Measurements from ENCODE around the gene CFAP43. TPM values are rescaled to one million over a fixed set of nuclear protein-coding genes. Genes with fewer than 3 reads are reported as not detected.

The CFAP43 gene
- total and polyA plus RNA-seq, 2 experiments from 2014 or later: 0.24 to 0.44 TPM

DNA sequence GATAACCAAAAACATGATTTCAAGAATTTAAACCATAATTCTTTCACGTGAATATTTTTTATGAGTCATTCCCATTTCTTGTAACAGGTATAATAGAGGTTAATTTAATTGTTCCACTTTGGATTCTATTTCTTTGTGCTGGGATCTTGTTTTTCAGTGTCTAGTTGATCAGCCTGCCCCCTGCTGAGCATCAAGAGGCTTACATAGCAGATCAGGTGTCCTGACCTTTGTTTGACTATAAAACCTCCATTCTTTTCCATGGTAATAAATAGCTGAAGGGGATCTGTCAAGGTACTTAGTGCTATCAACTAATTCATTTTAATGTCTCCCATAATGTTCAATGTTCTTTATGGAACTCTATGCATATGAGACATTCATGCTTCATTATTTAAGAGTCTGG lies 151.4 kb downstream of the CFAP43 start:
- Histone ChIP-seq H3K9me2 (ENCODE audit: insufficient read depth) (peaks cover 6% of the 10 kb centered on the region), H3K27me3 (ENCODE audit: insufficient read depth) (no peaks in the 10 kb centered on the region), H3K4me1 (ENCODE audit: insufficient read depth) (peaks cover 16% of the 10 kb centered on the region), H4K20me1 (replicated peaks; ENCODE audit: insufficient read depth) (no peaks in the 10 kb centered on the region), H3K36me3 (ENCODE audit: insufficient read depth) (no peaks in the 10 kb centered on the region), H3K4me3 (no peak overlapping the region), H3F3A (replicated peaks; ENCODE audit: low read depth) (no peaks in the 10 kb centered on the region), H3K27ac (ENCODE audit: low read depth) (no peak overlapping the region), H3K79me2 (replicated peaks; ENCODE audit: insufficient read depth) (no peaks in the 10 kb centered on the region), H2AFZ (no peak overlapping the region), H3K4me2 (no peak overlapping the region)
- Mint-ChIP-seq H3K4me1 (peaks cover 16% of the 10 kb centered on the region), H3K27ac (no peak overlapping the region), H3K27me3 (ENCODE audit: insufficient read depth, low read depth, poor library complexity) (no peaks in the 10 kb centered on the region), H3K4me3 (no peak overlapping the region), H3K9me3 (no peaks in the 10 kb centered on the region), H3K36me3 (ENCODE audit: low read depth) (no peaks in the 10 kb centered on the region)
- ATAC-seq (no peak), DNase-seq (ENCODE audit: low spot score) (peak; percentile 67)
- TF ChIP-seq, protein P1, sequence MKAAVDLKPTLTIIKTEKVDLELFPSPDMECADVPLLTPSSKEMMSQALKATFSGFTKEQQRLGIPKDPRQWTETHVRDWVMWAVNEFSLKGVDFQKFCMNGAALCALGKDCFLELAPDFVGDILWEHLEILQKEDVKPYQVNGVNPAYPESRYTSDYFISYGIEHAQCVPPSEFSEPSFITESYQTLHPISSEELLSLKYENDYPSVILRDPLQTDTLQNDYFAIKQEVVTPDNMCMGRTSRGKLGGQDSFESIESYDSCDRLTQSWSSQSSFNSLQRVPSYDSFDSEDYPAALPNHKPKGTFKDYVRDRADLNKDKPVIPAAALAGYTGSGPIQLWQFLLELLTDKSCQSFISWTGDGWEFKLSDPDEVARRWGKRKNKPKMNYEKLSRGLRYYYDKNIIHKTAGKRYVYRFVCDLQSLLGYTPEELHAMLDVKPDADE (IDR thresholded peaks at IDR 0.05): no peak
- TF ChIP-seq, protein P2, sequence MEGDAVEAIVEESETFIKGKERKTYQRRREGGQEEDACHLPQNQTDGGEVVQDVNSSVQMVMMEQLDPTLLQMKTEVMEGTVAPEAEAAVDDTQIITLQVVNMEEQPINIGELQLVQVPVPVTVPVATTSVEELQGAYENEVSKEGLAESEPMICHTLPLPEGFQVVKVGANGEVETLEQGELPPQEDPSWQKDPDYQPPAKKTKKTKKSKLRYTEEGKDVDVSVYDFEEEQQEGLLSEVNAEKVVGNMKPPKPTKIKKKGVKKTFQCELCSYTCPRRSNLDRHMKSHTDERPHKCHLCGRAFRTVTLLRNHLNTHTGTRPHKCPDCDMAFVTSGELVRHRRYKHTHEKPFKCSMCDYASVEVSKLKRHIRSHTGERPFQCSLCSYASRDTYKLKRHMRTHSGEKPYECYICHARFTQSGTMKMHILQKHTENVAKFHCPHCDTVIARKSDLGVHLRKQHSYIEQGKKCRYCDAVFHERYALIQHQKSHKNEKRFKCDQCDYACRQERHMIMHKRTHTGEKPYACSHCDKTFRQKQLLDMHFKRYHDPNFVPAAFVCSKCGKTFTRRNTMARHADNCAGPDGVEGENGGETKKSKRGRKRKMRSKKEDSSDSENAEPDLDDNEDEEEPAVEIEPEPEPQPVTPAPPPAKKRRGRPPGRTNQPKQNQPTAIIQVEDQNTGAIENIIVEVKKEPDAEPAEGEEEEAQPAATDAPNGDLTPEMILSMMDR (conservative IDR thresholded peaks at IDR 0.05; ENCODE audit: low read depth in 2 of 2): peak; percentile 37 to 46

MicroRNAs within 50 kb of the gene (microRNA counts, 767-probe panel; counts per million panel counts)
- microRNA hsa-miR-609: not detected

Small RNA genes within 50 kb of the gene (microRNA-seq; reads per million reads assigned to microRNA genes)
- gene MIR4482 (not detected), gene MIR609 (not detected)

Small RNA genes within 50 kb of the gene (small RNA-seq; reads per million reads assigned to genes)
- not detected for gene MIR4482 (ENCODE audit: low replicate concordance)
- not detected for gene MIR609 (ENCODE audit: low replicate concordance)

Other genes starting within 250 kb of the CFAP43 start
- 0.04 and 1.3 TPM in 2 replicates for gene COL17A1, start 146.5 kb downstream of the CFAP43 start, total RNA-seq (2014; rRNA removed; shearing (Covaris generic))
- gene COL17A1, start 146.5 kb downstream of the CFAP43 start, polyA plus RNA-seq (2016; fragmentation: Nextera tagmentation; extraction: Ambion mirVana): 0.64 and 1.1 TPM in 2 replicates
- 8.3 and 8.8 TPM in 2 replicates for gene SFR1, start 110.2 kb downstream of the CFAP43 start, total RNA-seq (2014; rRNA removed; shearing (Covaris generic))
- 10.1 and 13.0 TPM in 2 replicates for gene SFR1, start 110.2 kb downstream of the CFAP43 start, polyA plus RNA-seq (2016; fragmentation: Nextera tagmentation; extraction: Ambion mirVana)
- gene GSTO1, start 22.5 kb upstream of the CFAP43 start, total RNA-seq (2014; rRNA removed; shearing (Covaris generic)): 52.5 and 75.3 TPM in 2 replicates
- gene GSTO1, start 22.5 kb upstream of the CFAP43 start, polyA plus RNA-seq (2016; fragmentation: Nextera tagmentation; extraction: Ambion mirVana): 182 and 204 TPM in 2 replicates
- 30.7 and 39.3 TPM in 2 replicates for gene GSTO2, start 36.8 kb upstream of the CFAP43 start, total RNA-seq (2014; rRNA removed; shearing (Covaris generic))
- 49.8 and 51.3 TPM in 2 replicates for gene GSTO2, start 36.8 kb upstream of the CFAP43 start, polyA plus RNA-seq (2016; fragmentation: Nextera tagmentation; extraction: Ambion mirVana)
- 15.2 and 15.9 TPM in 2 replicates for gene ITPRIP, start 106.1 kb upstream of the CFAP43 start, total RNA-seq (2014; rRNA removed; shearing (Covaris generic))
- gene ITPRIP, start 106.1 kb upstream of the CFAP43 start, polyA plus RNA-seq (2016; fragmentation: Nextera tagmentation; extraction: Ambion mirVana): 6.4 and 6.9 TPM in 2 replicates
- gene CFAP58, start 121.5 kb upstream of the CFAP43 start, total RNA-seq (2014; rRNA removed; shearing (Covaris generic)): 0.39 and 0.63 TPM in 2 replicates
- gene CFAP58, start 121.5 kb upstream of the CFAP43 start, polyA plus RNA-seq (2016; fragmentation: Nextera tagmentation; extraction: Ambion mirVana): 0.24 and 0.89 TPM in 2 replicates

Data from GM23338 (cell line).